ENCODE measurements around the gene CACNA2D3. TPM values are rescaled to one million over a fixed set of nuclear protein-coding genes. Genes with fewer than 3 reads are reported as not detected.

CACNA2D3 gene
- total RNA-seq, 1 donor from 2014 or later = 21.2 TPM

GRCh38 chr3:55075846-55076245, 953.5 kb downstream of the CACNA2D3 start:
- H3K36me3 ChIP-seq = no peaks in the 10 kb centered on the region
- H3K27me3 ChIP-seq (ENCODE audit: low read depth) = no peaks in the 10 kb centered on the region
- no peak for TF ChIP-seq CTCF (IDR thresholded peaks at IDR 0.05; ENCODE audit: borderline replicate concordance)
- H3K27ac ChIP-seq (replicated peaks) = no peak overlapping the region
- intact Hi-C loops (cut with micrococcal nuclease) = no loop called here
- H3K9me3 ChIP-seq (replicated peaks) = no peaks in the 10 kb centered on the region
- no peaks in the 10 kb centered on the region for H3K4me1 ChIP-seq
- DNase-seq = no peak
- H3K4me3 ChIP-seq = no peak overlapping the region

GRCh38 chr3:55077726-55078125, 955.4 kb downstream of the CACNA2D3 start:
- no peak for TF ChIP-seq CTCF (IDR thresholded peaks at IDR 0.05; ENCODE audit: borderline replicate concordance)
- Histone ChIP-seq H3K36me3 (no peaks in the 10 kb centered on the region), H3K4me3 (no peak overlapping the region), H3K27me3 (ENCODE audit: low read depth) (no peaks in the 10 kb centered on the region), H3K9me3 (replicated peaks) (no peaks in the 10 kb centered on the region), H3K4me1 (no peaks in the 10 kb centered on the region), H3K27ac (replicated peaks) (no peak overlapping the region)
- intact Hi-C loops (cut with micrococcal nuclease) = no loop called here
- no peak for DNase-seq

GRCh38 chr3:55078876-55079275, 956.5 kb downstream of the CACNA2D3 start:
- Histone ChIP-seq H3K4me1 (no peaks in the 10 kb centered on the region), H3K27ac (replicated peaks) (no peak overlapping the region), H3K36me3 (no peaks in the 10 kb centered on the region), H3K9me3 (replicated peaks) (no peaks in the 10 kb centered on the region), H3K27me3 (ENCODE audit: low read depth) (no peaks in the 10 kb centered on the region), H3K4me3 (no peak overlapping the region)
- no peak for DNase-seq
- TF ChIP-seq CTCF (IDR thresholded peaks at IDR 0.05; ENCODE audit: borderline replicate concordance) = no peak
- intact Hi-C loops (cut with micrococcal nuclease) = no loop called here

GRCh38 chr3:55085231-55085630, 962.9 kb downstream of the CACNA2D3 start:
- H3K27me3 ChIP-seq (ENCODE audit: low read depth) = peaks cover 18% of the 10 kb centered on the region
- intact Hi-C loops (cut with micrococcal nuclease) = no loop called here
- no peak for TF ChIP-seq CTCF (IDR thresholded peaks at IDR 0.05; ENCODE audit: borderline replicate concordance)

GRCh38 chr3:55089211-55089610, 966.9 kb downstream of the CACNA2D3 start:
- H3K27ac ChIP-seq (replicated peaks) = no peak overlapping the region
- DNase-seq = no peak
- TF ChIP-seq CTCF (IDR thresholded peaks at IDR 0.05; ENCODE audit: borderline replicate concordance) = no peak
- H3K4me1 ChIP-seq = no peaks in the 10 kb centered on the region
- peaks cover 11% of the 10 kb centered on the region for H3K9me3 ChIP-seq (replicated peaks)
- H3K36me3 ChIP-seq = no peaks in the 10 kb centered on the region
- intact Hi-C loops (cut with micrococcal nuclease) = no loop called here
- no peak overlapping the region for H3K4me3 ChIP-seq
- H3K27me3 ChIP-seq (ENCODE audit: low read depth) = peaks cover 18% of the 10 kb centered on the region

More at GRCh38 chr3:55085231-55085630, 962.9 kb downstream of the CACNA2D3 start:
- no peak for DNase-seq
- no peaks in the 10 kb centered on the region for H3K4me1 ChIP-seq
- no peaks in the 10 kb centered on the region for H3K36me3 ChIP-seq
- no peak overlapping the region for H3K4me3 ChIP-seq
- no peaks in the 10 kb centered on the region for H3K9me3 ChIP-seq (replicated peaks)
- no peak overlapping the region for H3K27ac ChIP-seq (replicated peaks)

GRCh38 chr3:55090291-55090690, 967.9 kb downstream of the CACNA2D3 start:
- Histone ChIP-seq H3K4me1 (no peaks in the 10 kb centered on the region), H3K27me3 (ENCODE audit: low read depth) (peaks cover 15% of the 10 kb centered on the region), H3K27ac (replicated peaks) (no peak overlapping the region), H3K4me3 (no peak overlapping the region), H3K9me3 (replicated peaks) (peaks cover 11% of the 10 kb centered on the region), H3K36me3 (no peaks in the 10 kb centered on the region)
- TF ChIP-seq CTCF (IDR thresholded peaks at IDR 0.05; ENCODE audit: borderline replicate concordance) = no peak
- no peak for DNase-seq
- intact Hi-C loops (cut with micrococcal nuclease) = no loop called here
